Measurements from ENCODE around the gene RPS15. TPM values are rescaled to one million over a fixed set of nuclear protein-coding genes. Genes with fewer than 3 reads are reported as not detected.

Gene RPS15
- total and polyA plus RNA-seq, 9 of the 15 experiments (the other 6 are each of a cell fraction or from before 2014, with no cell fraction given), result 605 to 2,791 (median 957) TPM

DNA sequence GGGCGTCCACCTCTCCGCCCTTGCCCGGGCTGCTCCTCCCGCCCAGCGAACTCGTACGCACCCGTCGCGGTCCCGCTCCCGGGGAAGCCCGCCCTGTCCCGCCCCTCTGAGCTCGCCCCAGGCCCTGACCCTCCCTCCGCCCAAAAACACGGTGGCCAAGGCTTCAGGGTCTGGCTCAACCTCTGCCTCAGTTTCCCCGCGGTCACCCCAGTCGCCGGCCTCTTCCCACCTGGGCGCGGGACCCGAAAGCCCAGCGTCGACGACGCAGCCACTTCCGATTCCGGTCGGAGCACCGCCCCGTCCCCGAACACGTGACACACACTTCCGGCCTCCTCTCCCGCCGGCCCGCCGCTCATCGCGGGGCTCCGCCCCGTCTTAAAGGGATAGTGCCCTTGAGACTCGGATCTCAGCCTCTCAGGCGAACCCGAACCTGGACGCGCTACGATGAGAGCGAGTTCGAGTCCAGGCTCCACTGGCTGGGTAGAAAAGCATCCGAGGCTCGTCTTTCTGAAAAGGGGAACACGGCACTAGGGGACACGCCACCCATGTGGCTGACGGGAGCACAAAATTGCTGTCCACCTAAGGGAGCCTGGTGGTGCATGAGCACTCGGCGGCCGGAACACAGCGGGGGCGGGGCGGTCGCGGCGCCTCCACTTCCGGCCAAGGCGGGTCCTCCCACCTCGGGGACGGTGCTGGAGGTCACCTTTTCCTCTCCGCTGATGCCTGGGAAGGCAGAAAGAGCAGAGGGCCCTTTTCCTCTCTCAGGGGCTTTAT, 40.9 kb downstream of the RPS15 start, which contains the start of gene C19orf25 (continued):
- TF ChIP-seq, protein P1, sequence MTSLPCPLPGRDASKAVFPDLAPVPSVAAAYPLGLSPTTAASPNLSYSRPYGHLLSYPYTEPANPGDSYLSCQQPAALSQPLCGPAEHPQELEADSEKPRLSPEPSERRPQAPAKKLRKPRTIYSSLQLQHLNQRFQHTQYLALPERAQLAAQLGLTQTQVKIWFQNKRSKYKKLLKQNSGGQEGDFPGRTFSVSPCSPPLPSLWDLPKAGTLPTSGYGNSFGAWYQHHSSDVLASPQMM (CRISPR knock-in tag; IDR thresholded peaks at IDR 0.05), result no peak
- TF ChIP-seq SMARCC2 (IDR thresholded peaks at IDR 0.05; ENCODE audit: low read depth) (no peak), ZNF197 (CRISPR knock-in tag; IDR thresholded peaks at IDR 0.05; ENCODE audit: low read depth) (no peak), STAG1 (CRISPR knock-in tag; IDR thresholded peaks at IDR 0.05; ENCODE audit: borderline replicate concordance) (no peak), DACH1 (IDR thresholded peaks at IDR 0.05; ENCODE audit: partially characterized antibody) (no peak), FOSL1 (tag; conservative IDR thresholded peaks at IDR 0.05) (0 out of 2 replicates have a peak, but pooled peaks have one; percentile 38), NCOA1 (IDR thresholded peaks at IDR 0.05; ENCODE audit: low read depth) (peak; percentile 81), HEY1 (CRISPR knock-in tag; IDR thresholded peaks at IDR 0.05; ENCODE audit: borderline replicate concordance) (no peak), ZNF311 (CRISPR knock-in tag; IDR thresholded peaks at IDR 0.05) (no peak), POLR2A (conservative IDR thresholded peaks at IDR 0.05) (peak; percentile 95), NCOR1 (IDR thresholded peaks at IDR 0.05) (peak; percentile 58; the same call in 1 of the 2 replicates), GABPA (tag; conservative IDR thresholded peaks at IDR 0.05; ENCODE audit: low read depth) (peak; percentile 96), LCOR (CRISPR knock-in tag; IDR thresholded peaks at IDR 0.05) (peak; percentile 87), MIER1 (IDR thresholded peaks at IDR 0.05; ENCODE audit: low read depth) (no peak), SMARCA4 (IDR thresholded peaks at IDR 0.05) (no peak; the same call in 1 of the 2 replicates), U2AF1 (optimal IDR thresholded peaks at IDR 0.05; ENCODE audit: low read depth, low read length) (no peak), TBP (optimal IDR thresholded peaks at IDR 0.05; ENCODE audit: low read depth, low read length) (peak; percentile 65)
- TF ChIP-seq, protein P2, sequence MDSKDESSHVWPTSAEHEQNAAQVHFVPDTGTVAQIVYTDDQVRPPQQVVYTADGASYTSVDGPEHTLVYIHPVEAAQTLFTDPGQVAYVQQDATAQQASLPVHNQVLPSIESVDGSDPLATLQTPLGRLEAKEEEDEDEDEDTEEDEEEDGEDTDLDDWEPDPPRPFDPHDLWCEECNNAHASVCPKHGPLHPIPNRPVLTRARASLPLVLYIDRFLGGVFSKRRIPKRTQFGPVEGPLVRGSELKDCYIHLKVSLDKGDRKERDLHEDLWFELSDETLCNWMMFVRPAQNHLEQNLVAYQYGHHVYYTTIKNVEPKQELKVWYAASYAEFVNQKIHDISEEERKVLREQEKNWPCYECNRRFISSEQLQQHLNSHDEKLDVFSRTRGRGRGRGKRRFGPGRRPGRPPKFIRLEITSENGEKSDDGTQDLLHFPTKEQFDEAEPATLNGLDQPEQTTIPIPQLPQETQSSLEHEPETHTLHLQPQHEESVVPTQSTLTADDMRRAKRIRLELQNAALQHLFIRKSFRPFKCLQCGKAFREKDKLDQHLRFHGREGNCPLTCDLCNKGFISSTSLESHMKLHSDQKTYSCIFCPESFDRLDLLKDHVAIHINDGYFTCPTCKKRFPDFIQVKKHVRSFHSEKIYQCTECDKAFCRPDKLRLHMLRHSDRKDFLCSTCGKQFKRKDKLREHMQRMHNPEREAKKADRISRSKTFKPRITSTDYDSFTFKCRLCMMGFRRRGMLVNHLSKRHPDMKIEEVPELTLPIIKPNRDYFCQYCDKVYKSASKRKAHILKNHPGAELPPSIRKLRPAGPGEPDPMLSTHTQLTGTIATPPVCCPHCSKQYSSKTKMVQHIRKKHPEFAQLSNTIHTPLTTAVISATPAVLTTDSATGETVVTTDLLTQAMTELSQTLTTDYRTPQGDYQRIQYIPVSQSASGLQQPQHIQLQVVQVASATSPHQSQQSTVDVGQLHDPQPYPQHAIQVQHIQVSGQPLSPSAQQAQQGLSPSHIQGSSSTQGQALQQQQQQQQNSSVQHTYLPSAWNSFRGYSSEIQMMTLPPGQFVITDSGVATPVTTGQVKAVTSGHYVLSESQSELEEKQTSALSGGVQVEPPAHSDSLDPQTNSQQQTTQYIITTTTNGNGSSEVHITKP (IDR thresholded peaks at IDR 0.05; ENCODE audit: partially characterized antibody), result peak; percentile 70
- TF ChIP-seq, protein P3, sequence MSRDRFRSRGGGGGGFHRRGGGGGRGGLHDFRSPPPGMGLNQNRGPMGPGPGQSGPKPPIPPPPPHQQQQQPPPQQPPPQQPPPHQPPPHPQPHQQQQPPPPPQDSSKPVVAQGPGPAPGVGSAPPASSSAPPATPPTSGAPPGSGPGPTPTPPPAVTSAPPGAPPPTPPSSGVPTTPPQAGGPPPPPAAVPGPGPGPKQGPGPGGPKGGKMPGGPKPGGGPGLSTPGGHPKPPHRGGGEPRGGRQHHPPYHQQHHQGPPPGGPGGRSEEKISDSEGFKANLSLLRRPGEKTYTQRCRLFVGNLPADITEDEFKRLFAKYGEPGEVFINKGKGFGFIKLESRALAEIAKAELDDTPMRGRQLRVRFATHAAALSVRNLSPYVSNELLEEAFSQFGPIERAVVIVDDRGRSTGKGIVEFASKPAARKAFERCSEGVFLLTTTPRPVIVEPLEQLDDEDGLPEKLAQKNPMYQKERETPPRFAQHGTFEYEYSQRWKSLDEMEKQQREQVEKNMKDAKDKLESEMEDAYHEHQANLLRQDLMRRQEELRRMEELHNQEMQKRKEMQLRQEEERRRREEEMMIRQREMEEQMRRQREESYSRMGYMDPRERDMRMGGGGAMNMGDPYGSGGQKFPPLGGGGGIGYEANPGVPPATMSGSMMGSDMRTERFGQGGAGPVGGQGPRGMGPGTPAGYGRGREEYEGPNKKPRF (IDR thresholded peaks at IDR 0.05; ENCODE audit: low read depth, low read length), result no peak
- TF ChIP-seq, protein P4, sequence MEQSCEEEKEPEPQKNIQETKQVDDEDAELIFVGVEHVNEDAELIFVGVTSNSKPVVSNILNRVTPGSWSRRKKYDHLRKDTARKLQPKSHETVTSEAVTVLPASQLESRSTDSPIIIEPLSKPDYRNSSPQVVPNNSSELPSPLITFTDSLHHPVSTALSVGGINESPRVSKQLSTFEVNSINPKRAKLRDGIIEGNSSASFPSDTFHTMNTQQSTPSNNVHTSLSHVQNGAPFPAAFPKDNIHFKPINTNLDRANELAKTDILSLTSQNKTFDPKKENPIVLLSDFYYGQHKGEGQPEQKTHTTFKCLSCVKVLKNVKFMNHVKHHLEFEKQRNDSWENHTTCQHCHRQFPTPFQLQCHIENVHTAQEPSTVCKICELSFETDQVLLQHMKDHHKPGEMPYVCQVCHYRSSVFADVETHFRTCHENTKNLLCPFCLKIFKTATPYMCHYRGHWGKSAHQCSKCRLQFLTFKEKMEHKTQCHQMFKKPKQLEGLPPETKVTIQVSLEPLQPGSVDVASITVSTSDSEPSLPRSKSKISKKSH (CRISPR knock-in tag; IDR thresholded peaks at IDR 0.05), result no peak
- TF ChIP-seq, protein P5, sequence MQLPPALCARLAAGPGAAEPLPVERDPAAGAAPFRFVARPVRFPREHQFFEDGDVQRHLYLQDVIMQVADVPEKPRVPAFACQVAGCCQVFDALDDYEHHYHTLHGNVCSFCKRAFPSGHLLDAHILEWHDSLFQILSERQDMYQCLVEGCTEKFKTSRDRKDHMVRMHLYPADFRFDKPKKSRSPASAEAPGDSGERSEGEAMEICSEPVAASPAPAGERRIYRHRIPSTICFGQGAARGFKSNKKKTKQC (CRISPR knock-in tag; IDR thresholded peaks at IDR 0.05), result peak; percentile 63; the same call in 1 of the 2 replicates

All from K562 (cell line).